Measurements from ENCODE around the gene PDE8A. TPM values are rescaled to one million over a fixed set of nuclear protein-coding genes. Genes with fewer than 3 reads are reported as not detected.

PDE8A gene
- total RNA-seq, 4 donors from 2014 or later = 69.0 to 109 (median 89.5) TPM

DNA sequence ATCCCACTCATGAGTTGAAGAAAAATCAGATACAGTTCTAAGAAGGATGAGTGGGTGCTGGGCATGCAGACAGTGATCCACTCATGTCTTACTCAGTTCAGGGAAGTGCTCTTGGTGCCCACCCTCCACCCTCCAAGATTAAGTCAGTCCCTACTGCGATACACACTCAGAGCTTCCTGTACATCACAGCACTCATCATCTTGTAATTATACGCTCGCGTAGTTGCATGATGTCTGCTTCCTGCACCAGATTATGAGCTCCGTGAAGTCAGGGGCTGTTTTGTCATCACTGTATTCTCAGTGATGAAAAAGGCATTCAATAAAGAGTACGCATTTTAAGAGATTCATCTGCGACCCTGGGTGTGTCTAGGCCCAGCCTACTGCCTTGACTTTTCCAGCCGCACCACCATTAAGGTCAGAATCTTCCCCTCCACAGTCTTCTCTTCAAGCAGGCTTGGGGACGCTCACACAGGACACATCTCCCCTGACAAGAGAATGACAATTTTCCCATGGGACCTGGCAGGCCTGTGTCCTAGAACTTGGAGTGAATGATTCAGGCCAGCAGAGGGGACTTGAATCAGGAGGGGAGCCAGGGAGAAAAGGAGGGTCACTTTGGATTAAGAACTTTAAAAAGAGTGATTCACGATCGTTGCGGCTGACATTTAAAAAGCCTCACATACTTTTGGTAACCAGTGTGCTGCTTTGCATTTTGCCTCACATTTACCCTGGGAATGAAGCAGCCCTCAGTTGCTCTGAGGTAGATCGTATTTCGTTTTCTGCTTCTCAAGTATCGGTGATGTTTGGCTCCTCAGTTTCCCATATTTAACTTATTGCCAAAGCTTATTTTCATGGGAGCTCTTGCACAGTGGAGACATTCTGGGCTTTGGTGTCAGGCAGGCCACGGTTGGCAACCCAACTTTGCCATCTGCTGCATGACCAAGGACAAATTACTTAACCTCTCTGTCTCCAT is 7.9 kb upstream of the PDE8A start:
- Histone ChIP-seq H3K36me3 (no peaks in the 10 kb centered on the region), H3K27ac (no peak overlapping the region), H3K27me3 (no peaks in the 10 kb centered on the region), H3K4me3 (no peak overlapping the region), H3K9me3 (no peaks in the 10 kb centered on the region), H3K4me1 (no peaks in the 10 kb centered on the region)
- DNase-seq = no peak
- TF ChIP-seq, protein P1, sequence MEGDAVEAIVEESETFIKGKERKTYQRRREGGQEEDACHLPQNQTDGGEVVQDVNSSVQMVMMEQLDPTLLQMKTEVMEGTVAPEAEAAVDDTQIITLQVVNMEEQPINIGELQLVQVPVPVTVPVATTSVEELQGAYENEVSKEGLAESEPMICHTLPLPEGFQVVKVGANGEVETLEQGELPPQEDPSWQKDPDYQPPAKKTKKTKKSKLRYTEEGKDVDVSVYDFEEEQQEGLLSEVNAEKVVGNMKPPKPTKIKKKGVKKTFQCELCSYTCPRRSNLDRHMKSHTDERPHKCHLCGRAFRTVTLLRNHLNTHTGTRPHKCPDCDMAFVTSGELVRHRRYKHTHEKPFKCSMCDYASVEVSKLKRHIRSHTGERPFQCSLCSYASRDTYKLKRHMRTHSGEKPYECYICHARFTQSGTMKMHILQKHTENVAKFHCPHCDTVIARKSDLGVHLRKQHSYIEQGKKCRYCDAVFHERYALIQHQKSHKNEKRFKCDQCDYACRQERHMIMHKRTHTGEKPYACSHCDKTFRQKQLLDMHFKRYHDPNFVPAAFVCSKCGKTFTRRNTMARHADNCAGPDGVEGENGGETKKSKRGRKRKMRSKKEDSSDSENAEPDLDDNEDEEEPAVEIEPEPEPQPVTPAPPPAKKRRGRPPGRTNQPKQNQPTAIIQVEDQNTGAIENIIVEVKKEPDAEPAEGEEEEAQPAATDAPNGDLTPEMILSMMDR (IDR thresholded peaks at IDR 0.05) = no peak
- TF ChIP-seq POLR2A (IDR thresholded peaks at IDR 0.05) = no peak

DNA sequence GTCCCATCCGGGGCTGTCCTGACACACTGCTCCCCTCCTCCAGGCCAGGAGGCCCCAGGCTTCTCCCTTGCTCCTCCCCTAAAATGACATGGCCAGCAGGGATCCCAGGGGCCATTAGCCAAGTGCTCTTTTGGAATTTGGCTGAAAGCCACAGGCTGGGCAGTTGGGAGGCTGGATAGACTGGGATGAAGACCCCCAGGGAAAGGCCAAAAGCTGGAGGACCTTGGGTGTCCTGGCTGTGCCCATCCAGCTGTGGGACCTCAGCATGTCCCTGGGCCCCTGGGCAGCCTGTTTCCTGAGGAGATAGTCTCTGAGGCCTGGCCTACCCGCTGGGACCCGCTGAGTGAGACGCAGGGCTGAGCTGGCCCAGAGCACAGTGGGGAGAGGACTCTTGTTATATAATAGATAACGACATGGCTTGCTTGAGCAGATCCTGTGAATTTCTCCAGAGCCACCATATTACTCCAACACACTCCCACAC is 5.7 kb upstream of the PDE8A start:
- Histone ChIP-seq H3K4me3 (no peak overlapping the region), H3K9me3 (no peaks in the 10 kb centered on the region), H3K27ac (no peak overlapping the region), H3K4me1 (peaks cover 0 to 6% (median 0%) of the 10 kb centered on the region in 4 donors), H3K36me3 (no peaks in the 10 kb centered on the region), H3K27me3 (no peaks in the 10 kb centered on the region)
- TF ChIP-seq, protein P1 (IDR thresholded peaks at IDR 0.05) = no peak
- no peak for TF ChIP-seq POLR2A (IDR thresholded peaks at IDR 0.05)
- DNase-seq = no peak

- Histone ChIP-seq H3K36me3 (no peaks in the 10 kb centered on the region), H3K9me3 (no peaks in the 10 kb centered on the region), H3K27me3 (no peaks in the 10 kb centered on the region), H3K4me1 (peaks cover 0 to 6% (median 0%) of the 10 kb centered on the region in 4 donors), H3K27ac (no peak overlapping the region), H3K4me3 (no peak overlapping the region)
- TF ChIP-seq, protein P1 (IDR thresholded peaks at IDR 0.05) = no peak
- no peak for DNase-seq
These were observed 4.8 kb upstream of the PDE8A start for GRCh38 chr15:84976746-84977345.

DNA sequence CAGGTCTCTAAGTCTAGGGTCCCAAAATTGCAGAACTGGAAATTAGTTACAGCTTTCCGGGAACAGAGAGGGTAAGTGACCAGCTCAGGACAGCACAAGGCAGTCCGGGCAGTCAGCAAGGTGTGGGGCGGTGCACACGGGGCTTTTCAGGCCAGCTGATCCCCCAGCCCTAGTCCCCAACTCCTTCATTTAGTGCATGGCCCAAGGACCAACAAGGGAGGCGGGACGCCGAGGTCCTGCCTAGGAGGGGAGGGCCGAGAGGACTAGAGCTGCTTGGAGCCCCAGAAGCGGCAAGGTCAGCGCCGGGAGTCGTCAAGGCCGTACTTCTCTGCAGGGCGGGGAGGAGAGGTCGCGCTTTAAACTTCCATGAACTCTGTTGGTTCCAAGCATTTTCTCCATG is 2.0 kb upstream of the PDE8A start:
- Histone ChIP-seq H3K27me3 (no peaks in the 10 kb centered on the region), H3K4me1 (peaks cover 0 to 19% (median 2%) of the 10 kb centered on the region in 4 donors), H3K4me3 (peak overlapping the region in 2 of 4 donors; percentile 88 to 89), H3K27ac (no peak overlapping the region), H3K9me3 (no peaks in the 10 kb centered on the region), H3K36me3 (no peaks in the 10 kb centered on the region)
- DNase-seq = no peak
- TF ChIP-seq, protein P1 (IDR thresholded peaks at IDR 0.05) = no peak
- TF ChIP-seq POLR2A (IDR thresholded peaks at IDR 0.05) = no peak

GRCh38 chr15:84980196-84981053 is 1.2 kb upstream of the PDE8A start:
- Histone ChIP-seq H3K4me3 (peak overlapping the region; percentile 88 to 96 (median 90)), H3K27ac (peak overlapping the region; percentile 89 to 94 (median 92)), H3K27me3 (no peaks in the 10 kb centered on the region), H3K4me1 (peaks cover 0 to 27% (median 3%) of the 10 kb centered on the region in 4 donors), H3K36me3 (no peaks in the 10 kb centered on the region), H3K9me3 (no peaks in the 10 kb centered on the region)
- peak; percentile 86 to 93 (median 92) for DNase-seq
- TF ChIP-seq, protein P1 (IDR thresholded peaks at IDR 0.05) = peak in 1 of 6 experiments; percentile 27
- peak; percentile 34 to 61 for TF ChIP-seq POLR2A (IDR thresholded peaks at IDR 0.05)
